Neural crest cell (in vitro differentiated cells): Measurements from ENCODE around the gene PIP5K1B. TPM values are rescaled to one million over a fixed set of nuclear protein-coding genes. Genes with fewer than 3 reads are reported as not detected.

Source experiments
- DNase-seq: peaks from one replicate; pipeline ENCODE4 v3.0.0; 2021; ENCODE audit warnings: low read depth, mixed read lengths, low spot score
- H3K27ac Mint-ChIP-seq: one replicate; pipeline ENCODE4 v1.8.0; 2021; ENCODE audit warnings: mild to moderate bottlenecking, mixed read lengths; ENCODE audit not compliant: unreplicated experiment
- H3K27me3 Mint-ChIP-seq: 2 replicates; pipeline ENCODE4 v1.8.0; 2021; ENCODE audit warnings: low read depth, mild to moderate bottlenecking, mixed read lengths
- H3K36me3 Mint-ChIP-seq: 2 replicates; pipeline ENCODE4 v1.8.0; 2021; ENCODE audit warnings: low read depth, mild to moderate bottlenecking, mixed read lengths
- H3K4me1 Mint-ChIP-seq: 2 replicates; pipeline ENCODE4 v1.8.0; 2021; ENCODE audit warnings: mixed read lengths
- H3K4me3 Mint-ChIP-seq: one replicate; pipeline ENCODE4 v1.8.0; 2021; ENCODE audit warnings: mild to moderate bottlenecking, mixed read lengths
- H3K9me3 Mint-ChIP-seq: 2 replicates; pipeline ENCODE4 v1.8.0; 2021; ENCODE audit warnings: mixed read lengths
- total RNA-seq: library from RNA; stranded (reverse); gene quantifications from 2 replicates; pipeline ENCODE4 v1.2.1, GENCODE V29; 2021
- TF ChIP-seq, protein P1 (sequence below): fragments of 200-600 bp; sonication (generic); conservative IDR thresholded peaks from 2 replicates; pipeline ENCODE4 v1.5.0; 2021; ENCODE audit warnings: antibody characterized with exemption, mild to moderate bottlenecking

PIP5K1B gene
- total RNA-seq, 1 donor from 2014 or later: 5.9 TPM

DNA sequence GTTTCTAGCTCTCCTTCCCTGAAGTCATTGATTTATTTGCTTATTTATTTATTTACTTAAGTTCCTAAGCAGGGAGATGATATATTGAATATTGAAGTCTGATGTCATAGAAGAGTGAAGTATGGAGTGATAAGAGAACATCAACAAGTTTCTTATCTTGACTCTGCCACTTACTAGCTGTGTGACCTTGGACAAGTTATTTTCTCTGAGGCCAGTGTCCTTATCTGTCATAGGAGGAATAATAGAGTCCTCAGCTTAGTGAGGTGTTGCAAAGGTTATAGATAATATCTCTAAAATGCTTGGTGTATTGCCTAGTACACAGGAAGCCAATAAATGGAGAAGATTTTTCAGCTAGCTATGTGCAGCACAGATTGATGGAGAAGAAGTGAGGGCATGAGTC, 32.4 kb upstream of the PIP5K1B start:
- H3K9me3 Mint-ChIP-seq: no peaks in the 10 kb centered on the region
- no peaks in the 10 kb centered on the region for H3K36me3 Mint-ChIP-seq
- TF ChIP-seq, protein P1, sequence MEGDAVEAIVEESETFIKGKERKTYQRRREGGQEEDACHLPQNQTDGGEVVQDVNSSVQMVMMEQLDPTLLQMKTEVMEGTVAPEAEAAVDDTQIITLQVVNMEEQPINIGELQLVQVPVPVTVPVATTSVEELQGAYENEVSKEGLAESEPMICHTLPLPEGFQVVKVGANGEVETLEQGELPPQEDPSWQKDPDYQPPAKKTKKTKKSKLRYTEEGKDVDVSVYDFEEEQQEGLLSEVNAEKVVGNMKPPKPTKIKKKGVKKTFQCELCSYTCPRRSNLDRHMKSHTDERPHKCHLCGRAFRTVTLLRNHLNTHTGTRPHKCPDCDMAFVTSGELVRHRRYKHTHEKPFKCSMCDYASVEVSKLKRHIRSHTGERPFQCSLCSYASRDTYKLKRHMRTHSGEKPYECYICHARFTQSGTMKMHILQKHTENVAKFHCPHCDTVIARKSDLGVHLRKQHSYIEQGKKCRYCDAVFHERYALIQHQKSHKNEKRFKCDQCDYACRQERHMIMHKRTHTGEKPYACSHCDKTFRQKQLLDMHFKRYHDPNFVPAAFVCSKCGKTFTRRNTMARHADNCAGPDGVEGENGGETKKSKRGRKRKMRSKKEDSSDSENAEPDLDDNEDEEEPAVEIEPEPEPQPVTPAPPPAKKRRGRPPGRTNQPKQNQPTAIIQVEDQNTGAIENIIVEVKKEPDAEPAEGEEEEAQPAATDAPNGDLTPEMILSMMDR: no peak
- no peak for DNase-seq
- no peak overlapping the region for H3K4me3 Mint-ChIP-seq
- peaks cover 12% of the 10 kb centered on the region for H3K27me3 Mint-ChIP-seq
- peaks cover 38% of the 10 kb centered on the region for H3K4me1 Mint-ChIP-seq
- H3K27ac Mint-ChIP-seq: no peak overlapping the region

DNA sequence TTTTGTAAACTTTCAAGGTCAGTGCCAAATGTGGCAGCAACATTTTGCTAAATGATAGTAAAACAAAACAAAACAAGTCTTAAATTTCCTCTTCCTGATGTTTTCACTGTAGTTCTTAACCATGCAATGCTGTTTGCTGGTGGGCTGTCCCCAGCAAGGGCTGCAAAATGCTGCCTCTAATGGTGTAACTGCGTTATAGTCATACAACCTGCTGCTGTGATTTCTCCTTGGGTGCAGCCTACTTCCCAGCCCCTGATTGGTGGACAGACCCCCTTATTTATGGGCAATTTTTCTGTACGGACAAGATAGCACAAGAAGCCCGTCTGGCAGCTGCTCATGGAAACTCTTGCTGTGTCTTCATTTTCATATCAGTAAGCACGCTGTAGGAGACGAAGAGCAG, 26.6 kb upstream of the PIP5K1B start:
- Mint-ChIP-seq H3K27me3 (peaks cover 16% of the 10 kb centered on the region), H3K4me1 (peaks cover 6% of the 10 kb centered on the region), H3K9me3 (no peaks in the 10 kb centered on the region), H3K27ac (no peak overlapping the region), H3K4me3 (no peak overlapping the region), H3K36me3 (no peaks in the 10 kb centered on the region)
- DNase-seq: peak; percentile 23
- TF ChIP-seq, protein P1: peak; percentile 60

- no peak for DNase-seq
- H3K27ac Mint-ChIP-seq: no peak overlapping the region
- TF ChIP-seq, protein P1: no peak
Observed at GRCh38 chr9:68683433-68683832, 21.6 kb upstream of the PIP5K1B start.

GRCh38 chr9:68685213-68685612, 19.8 kb upstream of the PIP5K1B start:
- no peaks in the 10 kb centered on the region for H3K36me3 Mint-ChIP-seq
- peaks cover 16% of the 10 kb centered on the region for H3K4me1 Mint-ChIP-seq
- no peak overlapping the region for H3K4me3 Mint-ChIP-seq
- H3K9me3 Mint-ChIP-seq: no peaks in the 10 kb centered on the region
- H3K27me3 Mint-ChIP-seq: peaks cover 17% of the 10 kb centered on the region
- DNase-seq: no peak
- H3K27ac Mint-ChIP-seq: no peak overlapping the region
- TF ChIP-seq, protein P1: no peak

More at GRCh38 chr9:68683433-68683832, 21.6 kb upstream of the PIP5K1B start:
- H3K27me3 Mint-ChIP-seq: peaks cover 17% of the 10 kb centered on the region
- H3K9me3 Mint-ChIP-seq: no peaks in the 10 kb centered on the region
- H3K4me3 Mint-ChIP-seq: no peak overlapping the region
- peaks cover 3% of the 10 kb centered on the region for H3K4me1 Mint-ChIP-seq
- H3K36me3 Mint-ChIP-seq: no peaks in the 10 kb centered on the region

DNA sequence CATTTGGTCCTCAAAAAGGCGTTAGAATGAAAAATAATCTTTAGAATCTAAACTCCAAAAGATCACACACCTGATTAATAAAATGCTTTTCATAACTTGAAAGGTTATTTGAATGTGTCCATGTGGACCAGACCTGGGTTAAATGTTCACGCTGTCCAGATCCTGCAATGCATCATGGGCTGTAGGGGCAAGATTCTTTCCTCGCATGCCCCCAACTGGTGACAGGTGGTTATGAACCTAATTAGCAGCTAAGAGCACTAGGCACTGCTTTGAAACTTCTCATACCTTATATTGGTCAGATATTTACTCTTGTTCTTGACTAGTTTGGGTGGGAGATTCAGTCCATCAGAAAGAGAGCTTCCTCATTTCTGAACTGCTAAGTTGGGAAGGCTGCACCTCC, 19.3 kb upstream of the PIP5K1B start:
- Mint-ChIP-seq H3K4me1 (peaks cover 21% of the 10 kb centered on the region), H3K27me3 (peaks cover 17% of the 10 kb centered on the region), H3K36me3 (no peaks in the 10 kb centered on the region), H3K27ac (no peak overlapping the region), H3K9me3 (no peaks in the 10 kb centered on the region), H3K4me3 (no peak overlapping the region)
- TF ChIP-seq, protein P1: peak; percentile 39
- DNase-seq: no peak

DNA sequence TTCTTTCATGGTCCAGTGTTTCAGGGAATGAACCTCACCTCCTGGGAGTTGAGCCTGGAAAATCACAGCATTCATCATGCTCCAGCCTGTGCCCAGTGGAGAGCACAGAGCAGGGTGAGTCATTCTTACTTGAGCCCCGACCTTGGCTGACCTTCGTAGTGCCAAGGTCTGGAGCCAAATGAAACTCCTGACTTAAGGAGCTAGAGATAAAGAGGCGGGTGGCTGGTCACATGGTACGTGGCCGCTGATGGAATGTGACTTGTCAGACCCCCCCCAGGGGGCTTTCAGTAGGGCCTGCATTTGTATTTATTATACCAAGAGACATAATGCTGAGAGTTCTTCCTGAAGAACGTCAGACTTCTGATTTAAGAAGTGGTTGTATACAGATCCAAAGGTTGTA, 15.0 kb upstream of the PIP5K1B start:
- Mint-ChIP-seq H3K36me3 (no peaks in the 10 kb centered on the region), H3K4me3 (no peak overlapping the region)
- DNase-seq: no peak

More for the DNA sequence above, 15.0 kb upstream of the PIP5K1B start:
- H3K27ac Mint-ChIP-seq: no peak overlapping the region
- TF ChIP-seq, protein P1: no peak
- peaks cover 21% of the 10 kb centered on the region for H3K4me1 Mint-ChIP-seq
- H3K9me3 Mint-ChIP-seq: no peaks in the 10 kb centered on the region
- H3K27me3 Mint-ChIP-seq: peaks cover 6% of the 10 kb centered on the region
